Measurements from ENCODE around the gene ABI3BP. TPM values are rescaled to one million over a fixed set of nuclear protein-coding genes. Genes with fewer than 3 reads are reported as not detected.
A peak's percentile ranks its signal among the peaks of the same experiment; 100 is the strongest.

The ABI3BP gene
- total and polyA plus RNA-seq, 2 experiments from 2014 or later, result 0.42 to 0.57 TPM

DNA sequence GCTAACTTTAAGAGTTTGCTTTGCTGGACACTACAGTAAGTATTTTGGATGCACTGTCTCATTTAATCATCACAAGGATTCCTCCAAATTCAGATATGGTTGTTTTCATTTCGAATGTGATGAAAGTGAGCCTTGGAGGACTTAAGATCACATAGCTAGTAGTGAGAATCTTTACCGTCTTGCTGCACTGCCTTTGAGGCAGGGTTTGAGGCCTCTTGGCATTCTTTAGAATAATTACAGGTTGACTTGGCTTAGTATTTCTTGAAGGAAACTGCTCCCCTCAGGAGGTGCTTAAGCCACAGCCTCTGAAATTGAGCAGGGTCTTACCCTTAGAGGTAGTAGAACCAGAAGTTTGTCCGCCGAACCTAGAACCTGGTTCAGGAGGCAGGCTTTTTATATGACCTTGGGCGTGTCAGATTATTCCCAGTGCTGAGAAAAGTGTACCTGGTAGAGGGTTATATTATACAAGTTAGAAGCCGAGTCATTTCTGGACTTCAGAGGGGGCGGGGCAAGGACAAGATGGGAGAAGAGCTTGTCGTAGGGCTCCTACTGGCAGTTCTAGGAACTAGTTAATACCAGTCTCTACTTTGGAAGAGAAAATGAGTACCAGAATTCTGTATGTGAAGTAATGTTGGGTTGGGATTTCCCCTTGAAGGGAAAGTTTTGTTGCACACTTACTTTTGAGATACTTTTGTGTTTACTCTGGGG is 282.8 kb downstream of the ABI3BP start:
- H4K20me1 ChIP-seq (replicated peaks; ENCODE audit: insufficient read depth), result peaks cover 21% of the 10 kb centered on the region
- peaks cover 25% of the 10 kb centered on the region for H3K4me1 Mint-ChIP-seq
- TF ChIP-seq, protein P1, sequence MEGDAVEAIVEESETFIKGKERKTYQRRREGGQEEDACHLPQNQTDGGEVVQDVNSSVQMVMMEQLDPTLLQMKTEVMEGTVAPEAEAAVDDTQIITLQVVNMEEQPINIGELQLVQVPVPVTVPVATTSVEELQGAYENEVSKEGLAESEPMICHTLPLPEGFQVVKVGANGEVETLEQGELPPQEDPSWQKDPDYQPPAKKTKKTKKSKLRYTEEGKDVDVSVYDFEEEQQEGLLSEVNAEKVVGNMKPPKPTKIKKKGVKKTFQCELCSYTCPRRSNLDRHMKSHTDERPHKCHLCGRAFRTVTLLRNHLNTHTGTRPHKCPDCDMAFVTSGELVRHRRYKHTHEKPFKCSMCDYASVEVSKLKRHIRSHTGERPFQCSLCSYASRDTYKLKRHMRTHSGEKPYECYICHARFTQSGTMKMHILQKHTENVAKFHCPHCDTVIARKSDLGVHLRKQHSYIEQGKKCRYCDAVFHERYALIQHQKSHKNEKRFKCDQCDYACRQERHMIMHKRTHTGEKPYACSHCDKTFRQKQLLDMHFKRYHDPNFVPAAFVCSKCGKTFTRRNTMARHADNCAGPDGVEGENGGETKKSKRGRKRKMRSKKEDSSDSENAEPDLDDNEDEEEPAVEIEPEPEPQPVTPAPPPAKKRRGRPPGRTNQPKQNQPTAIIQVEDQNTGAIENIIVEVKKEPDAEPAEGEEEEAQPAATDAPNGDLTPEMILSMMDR (conservative IDR thresholded peaks at IDR 0.05; ENCODE audit: low read depth in 2 of 2), result peak; percentile 10 to 33; a peak in 3 of 4 replicates
- TF ChIP-seq POLR2AphosphoS5 (IDR thresholded peaks at IDR 0.05; ENCODE audit: low read depth) (no peak), ZNF331 (CRISPR knock-in tag; IDR thresholded peaks at IDR 0.05; ENCODE audit: low read depth) (no peak), NANOG (IDR thresholded peaks at IDR 0.05; ENCODE audit: borderline replicate concordance) (no peak)
- H3K4me3 Mint-ChIP-seq, result peak overlapping the region; percentile 80
- peaks cover 23% of the 10 kb centered on the region; the same call in 2 of the 3 replicates for H3K36me3 Mint-ChIP-seq (ENCODE audit: low read depth)
- H2AFZ ChIP-seq, result peak overlapping the region; percentile 12; the same call in 1 of the 2 replicates
- H3K27me3 Mint-ChIP-seq (ENCODE audit: insufficient read depth, low read depth, poor library complexity), result peaks cover 20% of the 10 kb centered on the region
- H3K36me3 ChIP-seq (ENCODE audit: insufficient read depth), result peaks cover 15% of the 10 kb centered on the region; the same call in 1 of the 2 replicates
- ATAC-seq (peak; percentile 46), DNase-seq (ENCODE audit: low spot score) (peak; percentile 73)
- peaks cover 8% of the 10 kb centered on the region; the same call in 1 of the 2 replicates for H3K4me1 ChIP-seq (ENCODE audit: insufficient read depth)
- H3K27ac Mint-ChIP-seq, result peak overlapping the region; percentile 83
- H3K79me2 ChIP-seq (replicated peaks; ENCODE audit: insufficient read depth), result peaks cover 55% of the 10 kb centered on the region
- peaks cover 5% of the 10 kb centered on the region; the same call in 1 of the 3 replicates for H3K9me3 Mint-ChIP-seq
- H3K27ac ChIP-seq (ENCODE audit: low read depth), result peak overlapping the region; percentile 98
- H3F3A ChIP-seq (replicated peaks; ENCODE audit: low read depth), result no peaks in the 10 kb centered on the region
- peak overlapping the region; percentile 94 for H3K4me3 ChIP-seq
- peak overlapping the region; percentile 83 for H3K4me2 ChIP-seq
- H3K27me3 ChIP-seq (ENCODE audit: insufficient read depth), result peaks cover 29% of the 10 kb centered on the region
- peaks cover 4% of the 10 kb centered on the region for H3K9me2 ChIP-seq (ENCODE audit: insufficient read depth)

DNA sequence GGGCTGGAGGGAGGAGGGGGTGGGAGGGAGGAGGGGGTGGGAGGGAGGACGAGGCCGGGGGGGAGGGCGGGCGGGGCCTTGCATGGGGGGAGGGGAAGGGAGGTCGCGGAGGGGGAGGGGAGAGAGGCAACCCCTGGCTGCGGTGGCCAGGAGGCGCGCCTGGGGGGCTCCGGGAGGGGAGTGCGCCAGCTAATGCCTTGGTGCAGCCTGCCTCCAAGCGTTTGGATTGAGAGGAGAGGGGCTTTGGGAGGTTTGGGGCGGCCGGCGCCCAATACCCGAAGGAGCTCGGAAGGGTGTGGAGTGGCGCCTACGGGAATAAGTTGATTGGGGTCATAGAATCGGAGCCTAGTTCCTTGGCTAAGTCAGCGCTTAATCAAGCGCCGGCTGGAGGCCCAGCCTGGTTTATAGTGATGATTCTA is 283.4 kb downstream of the ABI3BP start:
- H3K4me3 ChIP-seq, result peak overlapping the region; percentile 94
- Mint-ChIP-seq H3K4me1 (peaks cover 25% of the 10 kb centered on the region), H3K27ac (peak overlapping the region; percentile 83), H3K27me3 (ENCODE audit: insufficient read depth, low read depth, poor library complexity) (peaks cover 20% of the 10 kb centered on the region), H3K4me3 (peak overlapping the region; percentile 80), H3K9me3 (peaks cover 5% of the 10 kb centered on the region; the same call in 1 of the 3 replicates), H3K36me3 (ENCODE audit: low read depth) (peaks cover 17% of the 10 kb centered on the region; the same call in 2 of the 3 replicates)
- peaks cover 32% of the 10 kb centered on the region for H3K27me3 ChIP-seq (ENCODE audit: insufficient read depth)
- peaks cover 8% of the 10 kb centered on the region; the same call in 1 of the 2 replicates for H3K4me1 ChIP-seq (ENCODE audit: insufficient read depth)
- peaks cover 4% of the 10 kb centered on the region for H3K9me2 ChIP-seq (ENCODE audit: insufficient read depth)
- H3F3A ChIP-seq (replicated peaks; ENCODE audit: low read depth), result no peaks in the 10 kb centered on the region
- H4K20me1 ChIP-seq (replicated peaks; ENCODE audit: insufficient read depth), result peaks cover 17% of the 10 kb centered on the region
- peak overlapping the region; percentile 12; the same call in 1 of the 2 replicates for H2AFZ ChIP-seq
- H3K36me3 ChIP-seq (ENCODE audit: insufficient read depth), result peaks cover 12% of the 10 kb centered on the region; the same call in 1 of the 2 replicates
- TF ChIP-seq ZNF114 (CRISPR knock-in tag; IDR thresholded peaks at IDR 0.05), result no peak
- no peak for TF ChIP-seq STAT1 (IDR thresholded peaks at IDR 0.05; ENCODE audit: unreplicated experiment)
- TF ChIP-seq, protein P1 (conservative IDR thresholded peaks at IDR 0.05; ENCODE audit: low read depth in 2 of 2), result peak in 1 of 2 experiments; percentile 33; a peak in 2 of 4 replicates
- TF ChIP-seq ZNF331 (CRISPR knock-in tag; IDR thresholded peaks at IDR 0.05; ENCODE audit: low read depth), result no peak
- TF ChIP-seq, protein P2, sequence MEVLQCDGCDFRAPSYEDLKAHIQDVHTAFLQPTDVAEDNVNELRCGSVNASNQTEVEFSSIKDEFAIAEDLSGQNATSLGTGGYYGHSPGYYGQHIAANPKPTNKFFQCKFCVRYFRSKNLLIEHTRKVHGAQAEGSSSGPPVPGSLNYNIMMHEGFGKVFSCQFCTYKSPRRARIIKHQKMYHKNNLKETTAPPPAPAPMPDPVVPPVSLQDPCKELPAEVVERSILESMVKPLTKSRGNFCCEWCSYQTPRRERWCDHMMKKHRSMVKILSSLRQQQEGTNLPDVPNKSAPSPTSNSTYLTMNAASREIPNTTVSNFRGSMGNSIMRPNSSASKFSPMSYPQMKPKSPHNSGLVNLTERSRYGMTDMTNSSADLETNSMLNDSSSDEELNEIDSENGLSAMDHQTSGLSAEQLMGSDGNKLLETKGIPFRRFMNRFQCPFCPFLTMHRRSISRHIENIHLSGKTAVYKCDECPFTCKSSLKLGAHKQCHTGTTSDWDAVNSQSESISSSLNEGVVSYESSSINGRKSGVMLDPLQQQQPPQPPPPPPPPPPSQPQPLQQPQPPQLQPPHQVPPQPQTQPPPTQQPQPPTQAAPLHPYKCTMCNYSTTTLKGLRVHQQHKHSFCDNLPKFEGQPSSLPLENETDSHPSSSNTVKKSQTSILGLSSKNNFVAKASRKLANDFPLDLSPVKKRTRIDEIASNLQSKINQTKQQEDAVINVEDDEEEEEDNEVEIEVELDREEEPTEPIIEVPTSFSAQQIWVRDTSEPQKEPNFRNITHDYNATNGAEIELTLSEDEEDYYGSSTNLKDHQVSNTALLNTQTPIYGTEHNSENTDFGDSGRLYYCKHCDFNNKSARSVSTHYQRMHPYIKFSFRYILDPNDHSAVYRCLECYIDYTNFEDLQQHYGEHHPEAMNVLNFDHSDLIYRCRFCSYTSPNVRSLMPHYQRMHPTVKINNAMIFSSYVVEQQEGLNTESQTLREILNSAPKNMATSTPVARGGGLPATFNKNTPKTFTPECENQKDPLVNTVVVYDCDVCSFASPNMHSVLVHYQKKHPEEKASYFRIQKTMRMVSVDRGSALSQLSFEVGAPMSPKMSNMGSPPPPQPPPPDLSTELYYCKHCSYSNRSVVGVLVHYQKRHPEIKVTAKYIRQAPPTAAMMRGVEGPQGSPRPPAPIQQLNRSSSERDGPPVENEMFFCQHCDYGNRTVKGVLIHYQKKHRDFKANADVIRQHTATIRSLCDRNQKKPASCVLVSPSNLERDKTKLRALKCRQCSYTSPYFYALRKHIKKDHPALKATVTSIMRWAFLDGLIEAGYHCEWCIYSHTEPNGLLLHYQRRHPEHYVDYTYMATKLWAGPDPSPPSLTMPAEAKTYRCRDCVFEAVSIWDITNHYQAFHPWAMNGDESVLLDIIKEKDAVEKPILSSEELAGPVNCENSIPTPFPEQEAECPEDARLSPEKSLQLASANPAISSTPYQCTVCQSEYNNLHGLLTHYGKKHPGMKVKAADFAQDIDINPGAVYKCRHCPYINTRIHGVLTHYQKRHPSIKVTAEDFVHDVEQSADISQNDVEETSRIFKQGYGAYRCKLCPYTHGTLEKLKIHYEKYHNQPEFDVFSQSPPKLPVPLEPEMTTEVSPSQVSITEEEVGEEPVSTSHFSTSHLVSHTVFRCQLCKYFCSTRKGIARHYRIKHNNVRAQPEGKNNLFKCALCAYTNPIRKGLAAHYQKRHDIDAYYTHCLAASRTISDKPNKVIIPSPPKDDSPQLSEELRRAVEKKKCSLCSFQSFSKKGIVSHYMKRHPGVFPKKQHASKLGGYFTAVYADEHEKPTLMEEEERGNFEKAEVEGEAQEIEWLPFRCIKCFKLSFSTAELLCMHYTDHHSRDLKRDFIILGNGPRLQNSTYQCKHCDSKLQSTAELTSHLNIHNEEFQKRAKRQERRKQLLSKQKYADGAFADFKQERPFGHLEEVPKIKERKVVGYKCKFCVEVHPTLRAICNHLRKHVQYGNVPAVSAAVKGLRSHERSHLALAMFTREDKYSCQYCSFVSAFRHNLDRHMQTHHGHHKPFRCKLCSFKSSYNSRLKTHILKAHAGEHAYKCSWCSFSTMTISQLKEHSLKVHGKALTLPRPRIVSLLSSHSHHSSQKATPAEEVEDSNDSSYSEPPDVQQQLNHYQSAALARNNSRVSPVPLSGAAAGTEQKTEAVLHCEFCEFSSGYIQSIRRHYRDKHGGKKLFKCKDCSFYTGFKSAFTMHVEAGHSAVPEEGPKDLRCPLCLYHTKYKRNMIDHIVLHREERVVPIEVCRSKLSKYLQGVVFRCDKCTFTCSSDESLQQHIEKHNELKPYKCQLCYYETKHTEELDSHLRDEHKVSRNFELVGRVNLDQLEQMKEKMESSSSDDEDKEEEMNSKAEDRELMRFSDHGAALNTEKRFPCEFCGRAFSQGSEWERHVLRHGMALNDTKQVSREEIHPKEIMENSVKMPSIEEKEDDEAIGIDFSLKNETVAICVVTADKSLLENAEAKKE (CRISPR knock-in tag; IDR thresholded peaks at IDR 0.05), result no peak
- TF ChIP-seq CREB1 (CRISPR knock-in tag; IDR thresholded peaks at IDR 0.05; ENCODE audit: low read depth), result 0 out of 2 replicates have a peak, but pooled peaks have one; percentile 13
- peak; percentile 73 for DNase-seq (ENCODE audit: low spot score)
- H3K27ac ChIP-seq (ENCODE audit: low read depth), result peak overlapping the region; percentile 98
- H3K4me2 ChIP-seq, result peak overlapping the region; percentile 83
- ATAC-seq, result peak; percentile 76
- H3K79me2 ChIP-seq (replicated peaks; ENCODE audit: insufficient read depth), result peaks cover 50% of the 10 kb centered on the region

Measured in GM23338 (cell line).